Lower lobe of right lung (tissue), 2 donors: Measurements from ENCODE around the gene SPTBN2. TPM values are rescaled to one million over a fixed set of nuclear protein-coding genes. Genes with fewer than 3 reads are reported as not detected.
"Not testable (repeated sequence)": the region's sequence is repeated elsewhere in the genome, so short reads cannot be mapped to it uniquely, and the experiment has no call there.

Experiments
- ATAC-seq, 2 donors: fragments of 200-7000 bp; cut with Tn5 transposase; one replicate each; pipeline ENCODE4 v1.9.1; 2020 to 2022; ENCODE audit warnings: mild to moderate bottlenecking in 2 of 2, moderate library complexity in 2 of 2
- DNase-seq: peaks from one replicate; pipeline ENCODE4 v3.0.0-alpha.2; 2020
- H3K27ac ChIP-seq: fragments of 200-600 bp; one replicate; pipeline ENCODE4 v1.8.0; 2022
- H3K27me3 ChIP-seq: fragments of 200-600 bp; one replicate; pipeline ENCODE4 v1.8.0; 2022; ENCODE audit warnings: low read depth
- H3K36me3 ChIP-seq: fragments of 200-600 bp; one replicate; pipeline ENCODE4 v1.8.0; 2022; ENCODE audit warnings: mild to moderate bottlenecking
- H3K4me1 ChIP-seq: fragments of 200-600 bp; one replicate; pipeline ENCODE4 v1.8.0; 2022
- H3K4me3 ChIP-seq: fragments of 200-600 bp; one replicate; pipeline ENCODE4 v1.8.0; 2022; ENCODE audit warnings: mild to moderate bottlenecking
- H3K9me3 ChIP-seq: fragments of 200-600 bp; one replicate; pipeline ENCODE4 v1.8.0; 2022
- intact Hi-C: fragments of 100-400 bp; cut with DNase I; formaldehyde crosslinking; loops from one replicate; pipeline ENCODE4 v1.11.0; 2022
- total RNA-seq: library from RNA; stranded (reverse); fragmentation: NEBNext Ultra II Directional; extraction: Animal tissue kit (Norgen Biotek cat#: 25700); gene quantifications from one replicate; pipeline ENCODE4 v1.2.1, GENCODE V29; 2021
- TF ChIP-seq, protein P1 (sequence below): fragments of 200-600 bp; IDR thresholded peaks from one replicate; pipeline ENCODE4 v1.8.0; 2022; ENCODE audit warnings: antibody characterized with exemption, mild to moderate bottlenecking
- donor health status: DM: no; HTN: yes; CAD: no; lungs with severe emphysema.

Gene SPTBN2
- total RNA-seq, 1 donor from 2014 or later, result 6.4 TPM

DNA sequence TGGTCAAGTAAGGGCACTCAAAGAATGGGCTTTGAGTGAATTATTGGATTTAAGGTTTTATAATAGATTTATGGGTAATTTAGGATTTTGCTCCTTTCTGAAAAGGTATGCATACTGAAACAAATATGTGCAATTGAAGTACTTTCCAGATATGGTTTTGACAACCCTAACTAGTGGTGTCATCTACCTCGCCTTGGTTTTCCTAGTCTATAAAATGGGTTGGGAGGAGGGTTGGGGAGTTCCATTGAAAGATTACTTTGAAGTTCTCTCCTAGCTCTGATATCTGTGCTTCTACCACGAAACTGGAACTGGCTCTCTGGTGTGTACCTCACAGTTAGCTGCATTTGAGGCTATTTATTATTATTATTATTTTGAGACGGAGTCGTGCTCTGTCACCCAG is 431 bp upstream of the SPTBN2 start:
- Histone ChIP-seq H3K36me3 (no peaks in the 10 kb centered on the region), H3K4me3 (no peak overlapping the region), H3K9me3 (no peaks in the 10 kb centered on the region), H3K27me3 (peaks cover 50% of the 10 kb centered on the region), H3K4me1 (peaks cover 13% of the 10 kb centered on the region), H3K27ac (no peak overlapping the region)
- DNase-seq (no peak), ATAC-seq (no peak)
- intact Hi-C loops, result no loop called here
- TF ChIP-seq, protein P1, sequence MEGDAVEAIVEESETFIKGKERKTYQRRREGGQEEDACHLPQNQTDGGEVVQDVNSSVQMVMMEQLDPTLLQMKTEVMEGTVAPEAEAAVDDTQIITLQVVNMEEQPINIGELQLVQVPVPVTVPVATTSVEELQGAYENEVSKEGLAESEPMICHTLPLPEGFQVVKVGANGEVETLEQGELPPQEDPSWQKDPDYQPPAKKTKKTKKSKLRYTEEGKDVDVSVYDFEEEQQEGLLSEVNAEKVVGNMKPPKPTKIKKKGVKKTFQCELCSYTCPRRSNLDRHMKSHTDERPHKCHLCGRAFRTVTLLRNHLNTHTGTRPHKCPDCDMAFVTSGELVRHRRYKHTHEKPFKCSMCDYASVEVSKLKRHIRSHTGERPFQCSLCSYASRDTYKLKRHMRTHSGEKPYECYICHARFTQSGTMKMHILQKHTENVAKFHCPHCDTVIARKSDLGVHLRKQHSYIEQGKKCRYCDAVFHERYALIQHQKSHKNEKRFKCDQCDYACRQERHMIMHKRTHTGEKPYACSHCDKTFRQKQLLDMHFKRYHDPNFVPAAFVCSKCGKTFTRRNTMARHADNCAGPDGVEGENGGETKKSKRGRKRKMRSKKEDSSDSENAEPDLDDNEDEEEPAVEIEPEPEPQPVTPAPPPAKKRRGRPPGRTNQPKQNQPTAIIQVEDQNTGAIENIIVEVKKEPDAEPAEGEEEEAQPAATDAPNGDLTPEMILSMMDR, result no peak

DNA sequence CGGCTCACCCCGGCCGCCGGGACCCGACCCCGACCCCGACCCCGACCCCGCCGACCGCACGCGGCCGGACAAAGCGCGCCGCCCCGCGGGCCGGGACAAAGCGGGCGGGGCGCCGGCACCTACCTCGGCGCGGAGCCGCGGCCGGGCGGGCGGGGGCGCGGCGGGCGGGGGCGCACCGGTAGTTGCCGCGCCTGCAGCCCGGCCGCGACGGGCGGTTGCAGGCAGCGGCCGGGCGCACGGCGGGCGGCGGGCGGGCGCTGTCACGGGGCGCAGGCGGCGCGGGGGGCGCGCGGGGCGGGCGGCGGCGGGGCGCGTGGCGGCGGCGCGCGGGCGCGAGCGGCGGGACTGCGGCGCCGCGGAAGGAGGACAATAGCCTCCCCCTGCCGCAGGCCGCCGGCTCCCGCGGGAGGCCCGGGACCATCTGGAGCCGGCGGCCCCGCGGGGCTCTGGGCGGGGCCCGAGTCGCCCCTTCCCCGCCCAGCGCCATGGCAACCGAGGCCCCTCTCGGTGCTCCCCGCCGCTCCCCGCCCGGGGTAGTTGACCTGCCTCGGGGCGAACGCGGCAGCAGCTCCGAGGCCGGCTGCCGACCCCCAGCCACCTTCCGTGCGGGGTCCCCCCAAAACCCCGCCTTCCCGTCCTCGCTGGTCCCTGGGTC is 851 bp downstream of the SPTBN2 start:
- DNase-seq, result no peak
- TF ChIP-seq, protein P1, result no peak
- intact Hi-C loops, result no loop called here
- no peaks in the 10 kb centered on the region for H3K9me3 ChIP-seq
- ATAC-seq, result peak; percentile 10 to 27
- H3K27me3 ChIP-seq, result peaks cover 51% of the 10 kb centered on the region
- peak overlapping the region; percentile 55 for H3K4me3 ChIP-seq
- no peaks in the 10 kb centered on the region for H3K36me3 ChIP-seq
- peaks cover 13% of the 10 kb centered on the region for H3K4me1 ChIP-seq
- no peak overlapping the region for H3K27ac ChIP-seq

DNA sequence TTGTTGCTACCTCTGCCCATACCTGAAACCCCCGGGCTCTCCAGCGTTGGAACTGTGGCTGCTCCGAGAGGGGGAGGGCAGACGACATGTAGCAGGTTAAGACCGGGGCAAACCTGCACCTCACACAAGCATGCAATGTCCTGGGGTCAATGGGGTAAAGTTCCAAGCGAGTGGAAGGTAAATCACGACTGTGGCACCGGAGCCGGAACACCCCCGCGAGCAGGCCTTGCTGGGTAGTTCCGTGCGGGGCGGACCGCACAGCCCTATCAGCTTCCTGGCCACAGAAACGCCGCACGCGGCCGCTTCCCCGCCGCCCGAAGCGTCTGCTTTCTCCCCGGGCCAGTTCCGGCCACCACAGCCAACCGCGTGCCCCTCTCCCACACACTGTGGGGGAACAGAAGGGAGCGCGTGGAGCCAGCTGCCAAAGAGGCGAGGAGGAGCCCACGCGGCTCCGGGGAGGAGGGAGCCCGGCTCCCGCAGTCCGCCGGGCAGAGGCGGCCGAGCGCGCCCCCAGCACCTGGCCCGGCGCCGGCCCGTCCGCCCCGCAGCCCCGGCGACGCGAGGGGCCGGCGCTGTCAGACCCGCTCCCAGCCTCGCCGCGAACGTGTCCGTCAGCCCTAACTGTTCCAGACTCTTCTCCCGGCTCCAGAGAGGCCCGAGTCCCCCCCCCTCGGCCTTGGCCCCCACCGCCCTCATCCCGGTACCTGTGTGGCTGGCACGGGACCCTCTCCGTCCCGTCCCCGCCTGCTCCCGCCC is 1.6 kb downstream of the SPTBN2 start:
- Histone ChIP-seq H3K36me3 (no peaks in the 10 kb centered on the region), H3K9me3 (no peaks in the 10 kb centered on the region), H3K4me1 (peaks cover 13% of the 10 kb centered on the region), H3K27ac (no peak overlapping the region), H3K27me3 (peaks cover 51% of the 10 kb centered on the region), H3K4me3 (peak overlapping the region; percentile 55)
- DNase-seq (no peak), ATAC-seq (peak; percentile 59 to 70)
- intact Hi-C loops, result no loop called here
- TF ChIP-seq, protein P1, result no peak

DNA sequence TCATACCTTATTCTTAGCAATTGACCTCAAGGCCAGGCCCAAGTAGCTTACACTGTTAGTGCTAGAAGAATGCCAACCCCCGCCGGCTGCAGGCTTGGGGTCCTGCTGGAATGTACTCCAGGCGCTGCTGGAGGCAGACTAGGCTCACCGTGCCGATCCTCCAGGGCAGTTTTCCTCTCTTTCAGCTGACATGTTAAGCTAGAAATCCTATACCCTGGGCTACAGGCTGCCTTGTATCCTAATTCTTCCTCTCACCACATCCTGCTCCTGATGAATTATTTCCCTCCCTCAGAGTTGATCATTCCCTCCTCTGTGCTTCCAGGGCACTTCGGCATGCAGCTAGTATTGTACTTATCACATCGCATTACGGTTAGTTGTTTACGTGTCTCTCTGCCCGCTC is 3.4 kb downstream of the SPTBN2 start:
- no peak for ATAC-seq
- Histone ChIP-seq H3K4me3 (no peak overlapping the region), H3K9me3 (no peaks in the 10 kb centered on the region), H3K36me3 (no peaks in the 10 kb centered on the region), H3K27me3 (peaks cover 51% of the 10 kb centered on the region), H3K27ac (no peak overlapping the region), H3K4me1 (peaks cover 13% of the 10 kb centered on the region)
- DNase-seq, result no peak
- TF ChIP-seq, protein P1, result no peak
- intact Hi-C loops, result no loop called here

DNA sequence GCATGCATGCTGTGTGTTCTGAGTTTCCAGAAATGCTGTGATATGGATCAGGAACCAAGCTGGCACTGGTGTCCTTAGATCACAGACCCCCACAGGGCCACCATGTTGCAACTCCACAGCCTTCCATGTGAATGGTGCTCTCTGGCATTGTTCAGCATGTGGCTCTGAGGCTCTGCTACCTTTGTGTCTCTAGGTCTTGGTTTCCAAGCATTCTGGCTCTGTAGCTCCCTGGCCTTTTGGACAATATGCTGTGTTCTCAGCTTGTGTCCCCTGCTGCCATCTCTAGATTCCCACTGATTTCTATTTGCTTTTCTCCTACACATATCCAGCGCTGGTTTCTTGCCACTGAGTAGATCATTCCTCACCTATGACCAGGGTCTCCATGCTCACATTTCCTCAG is 3.9 kb downstream of the SPTBN2 start:
- H3K4me3 ChIP-seq, result no peak overlapping the region
- no peak for ATAC-seq
- intact Hi-C loops, result no loop called here
- H3K27me3 ChIP-seq, result peaks cover 46% of the 10 kb centered on the region
- H3K4me1 ChIP-seq, result peaks cover 13% of the 10 kb centered on the region
- TF ChIP-seq, protein P1, result no peak
- no peak overlapping the region for H3K27ac ChIP-seq
- no peak for DNase-seq
- no peaks in the 10 kb centered on the region for H3K36me3 ChIP-seq
- H3K9me3 ChIP-seq, result no peaks in the 10 kb centered on the region

DNA sequence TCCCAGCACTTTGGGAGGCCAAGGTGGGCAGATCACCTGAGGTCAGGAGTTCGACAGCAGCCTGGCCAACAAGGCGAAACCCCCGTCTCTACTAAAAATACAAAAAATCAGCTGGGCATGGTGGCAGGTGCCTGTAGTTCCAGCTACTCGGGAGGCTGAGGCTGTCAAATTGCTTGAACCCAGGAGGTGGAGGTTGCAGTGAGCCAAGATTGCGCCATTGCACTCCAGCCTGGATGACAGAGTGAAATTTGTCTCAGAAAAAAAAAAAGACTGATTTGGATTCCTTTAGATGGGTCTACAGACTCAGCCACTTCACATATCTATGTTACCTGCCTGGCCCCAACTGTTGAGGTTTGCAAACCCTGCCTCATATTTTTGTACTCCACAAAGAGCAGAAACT is 4.8 kb downstream of the SPTBN2 start:
- DNase-seq, intact Hi-C loops, H3K4me3 ChIP-seq, H3K9me3 ChIP-seq, ATAC-seq, H3K27ac ChIP-seq, H3K36me3 ChIP-seq: not testable (repeated sequence)
- Histone ChIP-seq H3K27me3 (peaks cover 36% of the 10 kb centered on the region), H3K4me1 (peaks cover 13% of the 10 kb centered on the region)
